GM12875 (cell line): ENCODE results near the gene HOXD11.

Source experiments
- H3K4me3 ChIP-seq: one replicate; pipeline ENCODE4 v1.5.1; 2011; ENCODE audit warnings: low read depth, low read length, control low read depth
- TF ChIP-seq, protein P1 (sequence below): IDR thresholded peaks from 2 replicates; pipeline ENCODE4 v1.5.1; 2011; ENCODE audit warnings: low read depth, mild to moderate bottlenecking, control low read depth, inconsistent platforms, low read length, moderate library complexity, borderline replicate concordance; ENCODE audit not compliant: insufficient read depth

The HOXD11 gene

DNA sequence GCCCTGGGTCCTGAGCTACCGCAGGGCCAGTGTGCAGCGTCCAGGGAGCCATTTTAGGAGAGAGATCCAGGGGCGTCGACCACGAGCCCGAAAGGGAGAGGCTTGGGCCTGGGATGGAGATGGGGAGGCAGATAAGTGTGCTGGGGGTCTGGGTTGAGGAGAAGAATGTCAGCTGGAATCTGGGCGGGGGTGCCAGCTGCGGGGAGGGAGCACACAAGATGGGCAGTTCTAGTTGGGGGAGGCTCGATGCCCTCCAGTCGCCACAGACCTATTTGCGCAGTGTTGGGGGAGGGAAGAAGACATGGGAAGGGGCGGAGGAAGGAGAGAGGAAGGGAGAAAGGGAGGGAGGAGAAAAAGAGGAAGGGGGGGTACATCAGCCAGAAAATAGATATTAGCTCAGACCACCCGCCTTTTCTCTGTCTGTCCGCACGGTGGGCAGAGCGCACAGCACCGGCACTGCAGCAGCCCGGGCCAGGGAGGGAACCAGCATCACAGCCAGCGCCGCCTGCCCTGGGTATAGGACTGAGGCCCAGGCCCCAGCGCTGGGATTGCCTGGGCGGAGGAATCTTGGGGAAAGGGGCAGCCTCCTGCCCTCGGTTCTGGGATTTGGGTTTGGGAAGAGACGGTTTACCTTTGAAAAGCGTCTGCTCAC lies 1.9 kb upstream of the HOXD11 start:
- no peak overlapping the region for H3K4me3 ChIP-seq
- TF ChIP-seq, protein P1, sequence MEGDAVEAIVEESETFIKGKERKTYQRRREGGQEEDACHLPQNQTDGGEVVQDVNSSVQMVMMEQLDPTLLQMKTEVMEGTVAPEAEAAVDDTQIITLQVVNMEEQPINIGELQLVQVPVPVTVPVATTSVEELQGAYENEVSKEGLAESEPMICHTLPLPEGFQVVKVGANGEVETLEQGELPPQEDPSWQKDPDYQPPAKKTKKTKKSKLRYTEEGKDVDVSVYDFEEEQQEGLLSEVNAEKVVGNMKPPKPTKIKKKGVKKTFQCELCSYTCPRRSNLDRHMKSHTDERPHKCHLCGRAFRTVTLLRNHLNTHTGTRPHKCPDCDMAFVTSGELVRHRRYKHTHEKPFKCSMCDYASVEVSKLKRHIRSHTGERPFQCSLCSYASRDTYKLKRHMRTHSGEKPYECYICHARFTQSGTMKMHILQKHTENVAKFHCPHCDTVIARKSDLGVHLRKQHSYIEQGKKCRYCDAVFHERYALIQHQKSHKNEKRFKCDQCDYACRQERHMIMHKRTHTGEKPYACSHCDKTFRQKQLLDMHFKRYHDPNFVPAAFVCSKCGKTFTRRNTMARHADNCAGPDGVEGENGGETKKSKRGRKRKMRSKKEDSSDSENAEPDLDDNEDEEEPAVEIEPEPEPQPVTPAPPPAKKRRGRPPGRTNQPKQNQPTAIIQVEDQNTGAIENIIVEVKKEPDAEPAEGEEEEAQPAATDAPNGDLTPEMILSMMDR = no peak

DNA sequence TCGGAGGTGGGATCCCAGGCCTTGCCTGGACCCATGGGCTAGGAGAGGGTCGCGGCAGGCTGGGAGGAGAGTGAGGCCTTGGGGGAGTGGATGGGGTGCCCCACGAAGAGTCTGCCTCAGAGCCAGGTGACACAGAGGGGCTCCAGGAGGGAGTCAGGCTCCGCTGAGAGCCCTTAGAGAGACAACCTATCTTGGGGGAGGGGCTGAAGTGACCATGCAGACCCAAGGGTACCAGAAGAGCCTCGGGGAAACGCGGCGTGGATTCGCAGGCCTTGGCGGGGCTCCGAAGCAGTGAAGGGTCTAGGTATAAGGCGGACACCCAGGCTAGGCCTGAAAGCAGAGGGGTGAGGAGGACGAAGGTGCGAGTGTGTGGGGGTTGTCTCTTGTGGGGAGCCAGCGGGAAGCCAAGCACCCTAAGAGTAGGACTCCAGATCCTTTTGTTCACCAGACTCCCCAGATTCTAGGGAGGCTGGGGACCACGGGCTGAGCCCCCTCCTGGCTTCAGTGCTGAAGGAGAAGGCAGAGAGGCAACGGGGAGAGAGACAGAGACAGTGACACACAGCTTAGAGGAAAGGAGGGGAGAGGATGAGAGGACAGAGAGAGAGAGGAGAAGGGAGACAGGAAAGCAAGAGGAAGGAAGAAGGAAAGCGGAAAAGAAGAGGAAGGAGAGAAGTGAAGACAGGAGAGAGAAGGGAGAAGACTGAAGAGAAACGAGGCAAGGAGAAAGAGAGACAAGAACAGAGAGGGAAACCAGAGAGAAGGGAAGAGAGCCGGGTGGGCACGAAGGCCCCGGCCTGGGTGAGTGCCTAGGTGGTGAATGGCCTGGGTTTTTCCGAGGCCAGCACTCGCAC lies 1.1 kb upstream of the HOXD11 start:
- TF ChIP-seq, protein P1 = no peak
- H3K4me3 ChIP-seq = no peak overlapping the region

DNA sequence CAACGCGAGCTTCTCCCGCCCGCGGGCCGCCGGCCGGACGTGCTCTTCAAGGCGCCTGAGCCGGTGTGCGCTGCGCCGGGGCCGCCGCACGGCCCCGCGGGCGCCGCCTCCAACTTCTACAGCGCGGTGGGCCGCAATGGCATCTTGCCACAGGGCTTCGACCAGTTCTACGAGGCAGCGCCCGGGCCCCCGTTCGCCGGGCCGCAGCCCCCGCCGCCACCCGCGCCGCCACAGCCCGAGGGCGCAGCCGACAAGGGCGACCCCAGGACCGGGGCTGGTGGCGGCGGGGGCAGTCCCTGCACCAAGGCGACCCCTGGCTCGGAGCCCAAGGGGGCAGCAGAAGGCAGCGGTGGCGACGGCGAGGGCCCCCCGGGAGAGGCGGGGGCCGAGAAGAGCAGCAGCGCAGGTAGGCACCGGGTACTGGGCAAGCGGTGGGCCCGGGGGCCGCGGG lies 676 bp downstream of the HOXD11 start:
- TF ChIP-seq, protein P1 = no peak
- no peak overlapping the region for H3K4me3 ChIP-seq

DNA sequence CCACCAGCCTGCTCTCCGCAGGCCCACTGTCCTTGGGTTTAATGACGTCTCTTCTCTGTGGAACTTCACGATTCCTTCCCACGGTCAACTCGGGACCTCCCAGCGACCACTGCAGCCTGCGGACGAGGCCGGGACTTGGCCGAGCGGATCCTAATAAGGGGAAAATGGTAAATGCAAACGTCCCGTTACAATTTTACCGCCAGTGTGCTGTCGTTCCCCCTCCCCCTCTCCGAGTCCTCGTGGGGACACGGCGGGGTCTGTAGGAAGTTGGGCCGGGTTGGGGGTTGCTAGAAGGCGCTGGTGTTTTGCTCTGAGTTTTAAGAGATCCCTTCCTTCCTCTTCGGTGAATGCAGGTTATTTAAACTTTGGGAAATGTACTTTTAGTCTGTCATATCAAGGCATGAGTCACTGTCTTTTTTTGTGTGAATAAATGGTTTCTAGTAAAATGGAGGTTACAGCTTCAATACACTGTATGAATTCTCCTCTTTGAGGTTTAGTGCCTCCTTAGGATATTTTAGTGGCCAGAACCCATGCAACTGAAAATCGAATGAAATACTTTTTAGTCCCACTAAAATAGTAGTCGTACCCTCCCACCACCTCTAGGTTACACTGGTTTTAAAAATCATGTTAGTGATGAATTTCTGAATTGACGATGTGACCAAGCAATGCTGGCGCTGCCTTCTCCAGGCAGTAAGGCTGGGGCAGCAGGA lies 2.3 kb downstream of the HOXD11 start:
- TF ChIP-seq, protein P1 = no peak
- H3K4me3 ChIP-seq = no peak overlapping the region

DNA sequence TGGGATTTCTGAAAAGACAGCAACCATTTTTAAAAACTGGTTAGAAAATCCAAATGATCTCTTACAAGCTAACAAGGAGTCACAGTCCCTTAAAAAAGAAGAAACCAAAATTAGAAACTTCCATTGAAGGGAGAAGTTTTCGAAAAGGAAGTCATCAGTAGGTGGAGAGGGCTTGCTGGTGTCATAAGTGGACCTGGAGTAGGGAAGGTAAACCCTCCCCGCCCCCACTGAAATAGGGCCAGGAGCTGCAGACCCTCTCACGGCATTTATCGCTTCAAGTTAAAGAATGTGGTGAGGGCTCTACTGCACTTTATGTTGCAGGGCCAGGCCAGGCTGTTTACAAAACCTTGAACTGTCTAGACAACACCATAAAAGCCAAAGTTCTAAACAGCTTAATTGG lies 2.9 kb downstream of the HOXD11 start:
- no peak overlapping the region for H3K4me3 ChIP-seq
- TF ChIP-seq, protein P1 = no peak

DNA sequence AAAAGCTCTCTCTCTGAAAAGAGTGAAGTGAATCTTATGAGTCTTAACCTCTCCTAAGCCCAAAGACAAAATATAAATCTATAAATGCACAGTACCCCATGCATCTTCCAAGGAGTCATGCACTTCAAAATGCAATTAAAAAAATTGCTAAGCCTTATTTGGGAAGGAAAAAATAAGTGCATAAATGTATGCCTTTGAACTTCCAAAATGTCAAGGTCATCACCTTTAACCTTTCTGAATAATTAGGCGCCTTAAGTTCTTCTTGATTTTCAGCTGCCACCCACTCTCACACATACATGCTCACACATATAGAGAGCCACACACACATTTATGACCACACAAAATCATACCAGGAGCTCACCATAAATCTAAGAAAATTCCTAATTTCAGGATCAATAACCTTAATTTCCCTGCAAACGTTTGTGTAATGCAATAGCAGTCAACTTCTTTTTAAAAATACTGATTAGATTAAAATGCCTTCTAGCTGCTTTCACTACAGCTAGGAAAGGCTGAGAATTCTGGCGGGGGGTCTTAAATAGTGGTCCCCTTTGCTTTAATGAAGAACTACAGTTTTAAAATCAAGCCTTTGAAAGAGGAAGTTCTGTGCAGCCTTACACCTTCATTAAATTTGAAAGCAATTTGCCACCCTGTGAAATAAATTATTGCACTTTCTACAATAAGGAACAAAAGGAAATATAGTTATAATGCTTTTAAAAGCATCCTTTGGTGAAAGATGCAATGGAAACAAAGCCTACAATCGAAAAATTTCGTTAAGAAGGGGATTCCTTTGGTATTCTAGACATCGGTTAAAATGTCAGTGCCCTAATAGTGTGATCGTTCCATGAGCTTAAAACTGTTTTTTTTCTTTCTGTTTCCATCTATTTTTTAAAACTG lies 3.6 kb downstream of the HOXD11 start:
- H3K4me3 ChIP-seq = no peak overlapping the region

More for the DNA sequence above, 3.6 kb downstream of the HOXD11 start:
- TF ChIP-seq, protein P1 = no peak
